ENCODE measurements around the gene ZNF19.

The ZNF19 gene

GRCh38 chr16:71484006-71484893, 4.9 kb downstream of the ZNF19 start:
- DNase-seq: peak; percentile 85

DNA sequence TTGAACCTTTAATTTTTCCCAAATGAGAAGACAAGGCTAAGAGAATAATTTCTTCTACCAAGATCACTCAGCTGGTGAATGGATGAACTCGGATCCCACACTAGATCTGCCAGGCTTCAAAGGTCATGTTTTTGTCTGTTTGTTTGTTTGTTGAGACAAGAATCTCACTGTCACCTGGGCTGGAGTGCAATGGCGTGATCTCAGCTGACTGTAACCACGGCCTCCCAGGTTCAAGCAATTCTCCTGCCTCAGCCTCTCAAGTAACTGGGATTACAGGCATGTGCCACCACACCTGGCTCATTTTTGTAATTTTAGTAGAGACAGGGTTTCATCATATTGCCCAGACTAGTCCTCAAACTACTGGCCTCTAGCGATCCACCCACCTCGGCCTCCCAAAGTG, 6.6 kb downstream of the ZNF19 start:
- DNase-seq: no peak

DNA sequence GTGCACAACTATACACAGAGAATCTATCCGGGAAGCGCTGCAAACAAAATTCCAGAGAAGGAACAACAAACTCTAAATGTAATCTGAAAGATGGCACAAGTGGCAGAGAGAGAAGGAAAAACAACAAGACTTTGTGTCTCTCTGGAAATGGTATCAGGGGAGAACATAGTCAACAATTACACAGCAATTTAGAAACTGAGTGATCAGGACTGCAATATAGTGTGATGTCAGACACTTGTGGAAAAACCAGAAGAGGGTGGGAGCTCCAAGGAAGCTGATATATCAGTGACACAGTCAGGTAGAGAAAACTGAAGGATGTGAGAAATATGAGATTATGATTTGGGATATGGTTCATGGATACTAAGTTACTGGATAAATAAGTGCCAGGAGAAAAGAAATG, 8.2 kb downstream of the ZNF19 start:
- DNase-seq: no peak

GRCh38 chr16:71479420-71479819, 9.7 kb downstream of the ZNF19 start:
- peak; percentile 72 for DNase-seq

DNA sequence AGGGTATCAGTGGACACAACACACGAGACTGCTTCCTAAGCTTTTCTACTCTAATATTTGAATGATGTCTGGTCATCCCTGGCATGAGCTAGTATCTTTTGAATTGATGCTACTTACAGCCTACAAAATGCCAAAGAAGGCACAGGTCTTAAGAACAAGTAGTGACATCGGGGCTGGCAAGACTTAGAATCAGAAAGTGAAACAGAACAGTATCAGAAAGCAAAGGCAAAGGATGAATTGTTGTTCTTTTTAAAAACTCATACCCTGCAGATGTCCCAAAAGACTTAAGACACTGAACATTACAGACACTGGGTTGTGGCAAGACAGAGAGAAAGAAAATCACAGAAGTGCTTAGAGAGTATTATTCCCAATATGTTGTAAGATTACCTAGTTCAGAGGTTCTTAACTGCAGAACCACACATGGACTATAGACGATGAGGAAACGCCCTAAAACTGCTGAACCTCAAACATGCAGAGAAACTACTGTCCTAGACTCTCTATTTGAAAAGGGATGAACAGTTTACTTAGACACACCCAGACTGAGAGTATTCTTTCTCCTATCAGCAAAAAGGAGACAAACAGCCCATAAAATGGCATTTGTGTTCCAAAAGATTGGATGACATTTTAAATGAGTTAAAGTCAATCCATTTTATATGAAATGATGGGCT, 12.5 kb downstream of the ZNF19 start:
- DNase-seq: peak; percentile 1

DNA sequence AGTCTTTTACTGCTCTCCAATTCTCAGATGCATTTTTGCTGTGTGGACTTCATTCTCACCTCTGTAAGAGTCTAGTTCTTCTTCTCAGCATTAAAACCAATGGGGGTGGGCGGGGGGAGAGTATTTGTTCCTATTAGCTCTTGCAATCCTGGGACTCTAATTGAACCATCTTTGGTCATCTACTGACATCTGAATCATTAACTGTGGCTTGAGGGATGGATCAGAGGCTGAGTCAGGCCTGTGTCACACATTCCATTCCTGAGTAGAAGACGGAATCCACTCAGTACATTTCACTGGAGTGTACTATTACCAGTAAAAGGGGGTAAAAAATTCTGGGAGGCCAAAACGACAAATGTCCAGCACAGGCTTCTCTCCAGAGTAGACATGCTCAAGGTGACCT, 14.3 kb downstream of the ZNF19 start:
- peak; percentile 77 for DNase-seq

GRCh38 chr16:71473891-71474290, 15.2 kb downstream of the ZNF19 start:
- peak; percentile 14 for DNase-seq

DNA sequence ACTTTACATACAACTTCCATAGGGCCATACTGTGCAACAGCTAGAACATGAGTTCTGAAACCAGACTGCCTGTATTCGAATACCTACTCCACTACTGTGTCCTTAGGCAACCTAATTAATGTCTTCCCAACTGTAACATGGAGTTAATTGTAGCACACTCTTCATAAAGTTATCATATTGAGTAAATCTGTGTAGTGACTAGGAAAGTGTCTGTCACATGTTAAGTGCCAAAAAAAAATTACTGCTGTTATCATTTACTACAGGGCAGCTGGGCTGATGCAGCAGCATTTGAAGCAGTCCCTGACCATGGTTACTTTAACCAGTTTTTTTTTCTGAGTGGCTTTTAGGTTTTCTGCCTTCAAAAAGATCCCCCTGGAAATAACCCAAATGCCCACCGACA, 16.2 kb downstream of the ZNF19 start:
- no peak for DNase-seq

GRCh38 chr16:71472051-71472450, 17.1 kb downstream of the ZNF19 start:
- no peak for DNase-seq

DNA sequence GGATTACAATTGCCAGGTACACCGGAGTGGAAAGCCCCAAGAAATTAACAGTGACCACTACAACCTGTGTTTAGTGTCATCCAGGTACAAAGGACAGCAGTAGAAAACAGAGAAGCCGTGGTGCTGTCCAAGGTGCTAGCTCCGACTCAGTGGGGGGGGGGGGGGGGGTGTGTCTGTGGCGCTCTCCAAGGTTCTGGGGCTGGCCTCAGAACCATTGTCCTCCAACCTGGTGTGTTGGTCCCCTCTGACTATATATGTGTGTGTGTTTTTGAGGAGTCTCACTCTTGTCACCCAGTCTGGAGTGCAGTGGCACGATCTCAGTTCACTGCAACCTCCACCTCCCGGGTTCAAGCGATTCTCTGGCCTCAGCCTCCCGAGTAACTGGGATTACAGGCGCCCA, 21.3 kb downstream of the ZNF19 start:
- peak; percentile 87 for DNase-seq

DNA sequence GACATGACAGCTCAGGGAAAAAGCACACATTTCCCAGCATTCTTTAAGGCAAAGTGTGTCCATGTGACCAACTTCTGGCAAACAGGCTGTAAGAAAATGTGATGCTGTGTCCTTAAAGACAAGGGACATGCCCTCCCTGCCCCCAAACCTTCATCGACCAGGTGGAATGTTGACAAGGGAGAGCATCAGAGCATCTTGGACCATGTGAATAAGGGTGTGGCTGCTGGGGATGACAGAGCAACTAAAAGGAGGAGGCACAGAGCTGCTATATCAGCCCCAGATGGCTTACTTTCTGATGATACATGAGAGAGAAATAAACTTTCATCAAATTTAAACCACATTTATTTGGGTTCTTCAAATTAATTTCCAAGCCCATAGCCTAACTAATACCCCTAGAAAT, 24.9 kb downstream of the ZNF19 start:
- peak; percentile 19 for DNase-seq

DNA sequence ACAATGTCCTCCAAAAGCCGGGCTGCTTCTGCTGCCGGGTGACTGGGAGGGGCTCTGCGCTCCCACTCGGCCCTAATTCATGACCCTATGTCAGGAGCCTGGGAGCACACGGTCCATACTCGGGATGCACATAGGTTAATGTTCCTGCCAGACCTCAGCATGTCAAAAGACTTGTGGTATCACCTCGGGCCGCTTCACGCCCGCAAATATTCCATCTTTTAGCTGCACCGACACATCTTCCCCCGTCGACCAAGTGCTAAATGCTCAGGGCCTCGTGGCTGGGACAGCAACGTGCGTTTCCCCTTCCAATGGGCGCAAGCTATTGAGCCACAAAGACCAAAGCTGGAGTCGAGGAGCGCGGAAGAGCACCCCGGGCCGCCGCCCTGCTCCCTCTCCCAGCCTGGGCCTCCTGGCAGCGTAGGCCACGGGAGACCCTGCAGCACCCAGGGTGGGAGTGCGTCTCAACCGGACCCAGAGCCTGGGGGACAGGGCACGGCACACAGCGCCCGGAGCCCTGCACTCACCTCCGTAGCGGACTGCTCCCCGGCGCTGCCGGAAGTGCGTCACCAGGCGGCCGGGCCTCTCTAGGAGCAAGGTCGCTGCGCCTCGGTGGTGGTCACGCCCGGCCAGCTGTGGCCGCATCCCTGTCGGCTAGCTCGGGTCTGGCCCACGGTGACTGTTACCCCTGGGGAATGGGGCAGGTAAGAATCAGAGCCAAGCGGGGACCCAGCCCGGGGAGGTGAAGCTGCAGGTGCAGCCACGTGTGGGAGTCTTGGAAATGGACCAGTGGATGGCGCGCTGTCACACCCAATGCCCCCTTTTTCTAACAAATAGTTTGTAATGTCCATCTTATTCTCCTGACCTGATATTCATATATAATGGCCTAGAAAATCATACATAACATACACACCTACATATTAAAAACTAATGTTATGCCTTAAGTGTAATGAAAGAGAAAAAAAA, 27.2 kb downstream of the ZNF19 start, which contains the start of gene ZNF23:
TSS of gene ZNF23 (minus strand) at position 562 of the 963 bp plus-strand sequence. CDS start 5,451 bp downstream, outside the sequence.
- DNase-seq: peak; percentile 87

DNA sequence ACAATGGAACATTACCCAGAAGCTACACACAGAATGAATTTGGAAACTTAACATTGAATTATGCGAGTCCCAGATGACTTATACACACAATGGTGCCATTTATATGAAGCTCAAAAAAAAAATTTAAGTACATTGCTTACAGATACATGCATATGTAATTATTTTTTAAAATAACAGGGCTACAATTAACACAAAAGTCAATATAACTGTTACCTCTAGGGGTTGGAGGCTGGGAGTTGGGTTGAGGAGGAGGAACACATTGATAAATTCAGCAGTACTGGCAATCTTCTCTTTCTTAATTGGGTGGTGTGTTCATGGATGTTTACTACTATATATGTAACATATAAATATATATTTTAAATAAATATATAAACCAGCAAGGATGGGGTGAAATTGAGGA, 28.2 kb downstream of the ZNF19 start:
- no peak for DNase-seq

GRCh38 chr16:71460236-71460635, 28.9 kb downstream of the ZNF19 start:
- no peak for DNase-seq

- DNase-seq: no peak
These were observed 29.6 kb downstream of the ZNF19 start for GRCh38 chr16:71459510-71459909.

- no peak for DNase-seq
These were observed 32.3 kb downstream of the ZNF19 start for GRCh38 chr16:71456801-71457200.

DNA sequence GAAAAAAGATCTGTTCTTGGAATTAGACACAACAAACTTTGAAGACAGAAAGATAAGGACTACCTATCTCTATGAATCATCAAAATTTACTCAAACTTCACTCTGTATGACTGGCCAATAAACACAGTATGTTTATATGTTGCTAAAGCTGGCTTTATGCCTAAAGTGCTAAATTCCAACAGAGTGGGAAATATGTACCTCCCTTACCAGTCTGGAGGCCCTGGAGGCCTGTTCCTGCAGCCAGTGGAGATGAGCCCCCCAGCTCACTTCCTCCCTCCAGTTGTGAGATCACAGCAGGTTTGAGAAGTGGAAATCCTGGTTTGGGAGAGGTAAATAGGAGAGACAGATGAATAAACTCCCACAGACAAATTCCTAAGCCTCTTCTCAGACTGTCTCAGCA, 36.1 kb downstream of the ZNF19 start:
- no peak for DNase-seq

DNA sequence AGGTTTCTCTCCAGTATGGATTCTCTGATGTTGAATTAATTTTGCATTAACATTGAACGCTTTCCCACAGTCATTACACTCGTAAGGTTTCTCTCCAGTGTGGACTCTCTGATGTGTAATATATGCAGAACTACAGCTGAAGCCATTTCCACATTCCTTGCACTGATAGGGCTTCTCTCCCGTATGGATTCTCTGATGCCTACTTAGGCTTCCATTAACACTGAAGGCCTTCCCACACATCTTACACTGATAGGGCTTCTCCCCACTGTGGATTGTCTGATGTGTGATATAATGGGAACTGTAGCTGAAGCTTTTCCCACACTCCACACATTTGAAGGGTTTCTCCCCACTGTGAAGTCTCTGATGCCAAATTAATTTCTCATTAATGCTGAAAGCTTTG, 40.1 kb downstream of the ZNF19 start:
- no peak for DNase-seq

DNA sequence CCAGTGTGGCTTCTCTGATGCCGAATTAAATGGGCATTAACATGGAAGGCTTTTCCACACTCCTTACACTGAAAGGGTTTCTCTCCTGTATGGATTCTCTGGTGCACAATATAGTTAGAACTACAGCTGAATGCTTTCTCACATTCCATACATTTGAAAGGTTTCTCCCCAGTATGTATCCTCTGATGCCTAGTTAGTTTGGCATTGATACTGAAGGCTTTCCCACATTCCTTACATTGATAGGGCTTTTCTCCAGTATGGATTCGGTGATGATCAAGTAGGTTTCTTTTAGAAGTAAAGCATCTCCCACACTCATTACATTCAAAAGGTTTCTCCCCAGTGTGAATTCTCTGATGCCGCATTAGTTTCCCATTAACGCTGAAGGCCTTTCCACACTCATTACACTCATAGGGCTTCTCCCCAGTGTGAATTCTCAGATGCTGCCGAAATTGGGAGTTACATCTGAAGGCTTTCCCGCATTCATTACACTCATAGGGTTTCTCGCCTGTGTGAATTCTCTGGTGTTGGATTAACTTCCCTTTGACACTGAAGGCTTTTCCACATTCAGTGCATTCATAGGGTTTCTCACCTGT, 40.8 kb downstream of the ZNF19 start:
- DNase-seq: no peak

DNA sequence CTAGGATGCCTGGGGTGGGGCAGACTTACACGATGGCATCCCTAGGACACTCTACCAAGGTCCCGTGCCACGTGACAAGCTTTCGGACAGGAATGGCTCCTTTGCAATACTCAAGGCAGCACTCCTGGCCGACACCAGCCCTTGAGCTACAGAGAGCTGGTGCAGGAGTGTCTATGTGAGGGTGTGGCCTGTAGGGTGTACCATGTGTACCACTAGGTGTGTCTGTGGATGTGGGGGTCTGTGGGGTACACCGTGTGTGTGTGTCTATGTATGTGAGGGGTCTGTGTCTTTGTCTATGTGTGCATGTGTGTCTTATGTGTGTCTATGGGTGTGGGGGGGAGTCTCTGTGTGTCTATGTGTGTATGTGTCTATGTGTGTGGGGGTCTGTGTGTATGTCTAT, 45.4 kb downstream of the ZNF19 start:
- DNase-seq: no peak

DNA sequence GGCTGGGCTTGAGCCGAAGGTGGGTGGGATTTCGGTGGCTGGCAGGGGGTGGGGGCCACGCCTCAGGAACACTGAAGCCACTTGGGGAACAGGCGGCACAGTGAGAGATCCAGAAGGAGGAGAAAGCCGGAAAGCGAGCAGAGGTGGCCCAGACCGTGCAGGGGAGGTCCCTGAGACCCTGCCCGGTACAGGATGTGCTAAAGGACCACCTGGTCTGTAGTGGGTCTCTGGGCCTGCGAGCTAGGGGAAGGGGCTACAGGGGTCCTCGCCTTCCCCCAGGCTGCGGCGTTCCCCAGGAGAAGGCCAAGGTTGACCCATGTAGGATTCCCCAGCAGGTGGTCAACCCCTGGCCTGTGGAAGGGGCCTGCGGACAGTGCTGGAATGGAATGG, 47.1 kb downstream of the ZNF19 start, which contains the start of gene TLE7:
TSS of gene TLE7 (minus strand) at position 4 of the 390 bp plus-strand sequence. CDS start 8,730 bp downstream, outside the sequence.
- DNase-seq: peak; percentile 25

DNA sequence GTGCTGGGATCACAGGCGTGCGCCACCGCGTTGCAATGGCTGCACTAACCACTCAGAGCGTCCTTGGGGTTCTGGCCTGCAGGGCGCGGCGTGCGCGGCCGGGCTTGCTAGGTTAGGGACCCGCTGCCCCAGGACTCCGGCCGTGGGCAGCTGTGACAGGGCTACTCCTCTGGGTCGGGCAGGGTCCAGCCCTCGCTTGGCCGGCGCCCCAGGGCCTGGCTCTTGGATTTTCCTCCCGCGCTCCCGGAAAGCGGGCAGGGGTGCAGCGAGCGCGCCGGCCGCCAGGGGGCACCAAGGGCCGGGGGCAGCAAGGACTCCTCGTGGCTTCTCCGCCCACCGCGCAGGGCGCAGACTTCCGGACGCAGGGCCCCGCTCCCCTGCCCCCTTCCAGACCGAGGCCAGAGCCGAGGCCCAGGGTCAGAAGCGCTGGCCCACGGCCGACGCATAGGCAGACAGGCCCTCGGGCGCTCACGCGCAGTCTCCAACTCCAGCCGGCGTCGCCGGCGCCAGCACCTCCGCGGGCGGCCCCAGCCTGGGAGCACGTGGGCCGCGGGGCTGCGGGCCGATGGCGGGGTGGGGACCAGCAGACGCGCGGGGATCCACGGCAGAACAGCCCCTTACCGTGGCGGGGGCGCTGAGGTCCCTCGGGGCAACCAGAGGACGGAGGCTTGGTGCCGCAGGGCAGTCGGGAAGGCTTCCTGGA, 47.6 kb downstream of the ZNF19 start:
- DNase-seq: no peak
